Measurements from ENCODE around the gene LYRM2.

The LYRM2 gene

DNA sequence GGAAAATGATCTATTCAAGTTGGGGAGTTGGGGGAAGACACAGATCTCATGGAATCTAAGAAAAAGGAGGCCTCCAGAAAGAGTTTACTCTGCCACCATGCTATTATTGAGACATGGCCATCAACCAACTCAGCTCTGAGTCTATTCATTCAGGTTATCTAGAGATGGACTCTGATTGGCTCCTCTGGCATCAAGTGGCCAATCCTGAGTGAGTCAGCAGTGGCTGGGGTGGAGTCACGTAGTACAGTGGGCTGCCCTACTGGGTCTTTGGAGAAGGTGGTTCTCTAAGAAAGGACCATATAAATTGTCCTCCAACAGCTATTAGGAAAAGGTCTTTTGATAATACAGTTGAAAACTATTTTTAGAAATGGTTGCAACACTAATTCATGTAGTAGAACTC lies 42.1 kb downstream of the LYRM2 start:
- DNase-seq (ENCODE audit: insufficient read length, low spot score) (no peak), FAIRE-seq (no peak)
- TF ChIP-seq POLR2A (IDR thresholded peaks at IDR 0.05; ENCODE audit: low read depth, low read length), result no peak

GRCh38 chr6:89596056-89596455 lies 42.5 kb downstream of the LYRM2 start:
- DNase-seq (ENCODE audit: insufficient read length, low spot score) (no peak), FAIRE-seq (no peak)
- no peak for TF ChIP-seq POLR2A (IDR thresholded peaks at IDR 0.05; ENCODE audit: low read depth, low read length)

GRCh38 chr6:89591745-89592144 lies 46.8 kb downstream of the LYRM2 start:
- DNase-seq (ENCODE audit: insufficient read length, low spot score), result no peak
- TF ChIP-seq POLR2A (IDR thresholded peaks at IDR 0.05; ENCODE audit: low read depth, low read length), result no peak

GRCh38 chr6:89590133-89590532 lies 48.4 kb downstream of the LYRM2 start:
- FAIRE-seq, result no peak

More at GRCh38 chr6:89591745-89592144, 46.8 kb downstream of the LYRM2 start:
- FAIRE-seq, result no peak

GRCh38 chr6:89589297-89590025 lies 49.1 kb downstream of the LYRM2 start:
- FAIRE-seq (no peak), DNase-seq (ENCODE audit: insufficient read length, low spot score) (no peak)

More at GRCh38 chr6:89590133-89590532, 48.4 kb downstream of the LYRM2 start:
- TF ChIP-seq POLR2A (IDR thresholded peaks at IDR 0.05; ENCODE audit: low read depth, low read length), result no peak
- DNase-seq (ENCODE audit: insufficient read length, low spot score), result no peak

GRCh38 chr6:89585154-89585553 lies 53.4 kb downstream of the LYRM2 start:
- DNase-seq (ENCODE audit: insufficient read length, low spot score), result no peak
- no peak for FAIRE-seq
- TF ChIP-seq POLR2A (IDR thresholded peaks at IDR 0.05; ENCODE audit: low read depth, low read length), result no peak

More at GRCh38 chr6:89589297-89590025, 49.1 kb downstream of the LYRM2 start:
- TF ChIP-seq POLR2A (IDR thresholded peaks at IDR 0.05; ENCODE audit: low read depth, low read length), result no peak

DNA sequence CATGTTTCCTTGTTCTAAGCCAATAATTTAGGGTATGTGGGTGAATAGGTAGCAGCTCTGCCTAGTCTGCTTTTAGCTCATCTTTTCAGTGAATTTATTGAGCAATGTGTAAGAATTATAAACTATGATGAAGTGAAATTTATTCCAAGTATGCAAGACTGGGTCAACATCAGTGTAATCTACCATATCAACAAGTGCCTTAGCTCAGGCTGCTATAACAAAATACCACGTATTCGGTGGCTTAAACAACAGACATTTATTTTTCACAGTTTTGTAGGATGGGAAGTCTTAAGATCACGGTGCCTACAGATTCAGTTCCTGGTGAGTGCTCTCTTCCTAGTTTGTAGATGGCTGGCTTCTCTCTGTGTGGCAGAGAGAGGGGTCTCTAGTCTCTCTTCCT lies 54.0 kb downstream of the LYRM2 start:
- no peak for TF ChIP-seq POLR2A (IDR thresholded peaks at IDR 0.05; ENCODE audit: low read depth, low read length)
- FAIRE-seq (no peak), DNase-seq (ENCODE audit: insufficient read length, low spot score) (no peak)

DNA sequence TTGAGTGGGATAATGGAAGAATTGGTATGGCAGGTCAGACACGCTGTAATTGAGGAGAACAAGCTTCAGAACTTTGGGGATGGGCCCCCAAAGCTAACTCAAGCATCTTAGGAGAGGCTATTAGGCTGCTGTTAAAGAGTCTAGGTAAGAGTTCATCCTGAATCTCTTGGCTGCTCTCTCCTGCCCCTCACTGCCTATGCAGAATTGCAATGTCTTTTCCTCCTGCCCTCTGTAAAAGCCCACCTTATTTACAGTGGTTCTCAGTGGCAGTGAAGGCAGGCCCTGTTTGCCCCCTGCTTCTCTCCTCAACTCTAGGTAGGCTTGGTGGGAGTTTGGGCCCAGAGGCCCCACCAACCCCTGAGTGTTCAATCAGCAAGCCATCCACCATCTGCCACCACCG lies 55.0 kb downstream of the LYRM2 start:
- no peak for TF ChIP-seq POLR2A (IDR thresholded peaks at IDR 0.05; ENCODE audit: low read depth, low read length)
- DNase-seq (ENCODE audit: insufficient read length, low spot score) (no peak), FAIRE-seq (no peak)

DNA sequence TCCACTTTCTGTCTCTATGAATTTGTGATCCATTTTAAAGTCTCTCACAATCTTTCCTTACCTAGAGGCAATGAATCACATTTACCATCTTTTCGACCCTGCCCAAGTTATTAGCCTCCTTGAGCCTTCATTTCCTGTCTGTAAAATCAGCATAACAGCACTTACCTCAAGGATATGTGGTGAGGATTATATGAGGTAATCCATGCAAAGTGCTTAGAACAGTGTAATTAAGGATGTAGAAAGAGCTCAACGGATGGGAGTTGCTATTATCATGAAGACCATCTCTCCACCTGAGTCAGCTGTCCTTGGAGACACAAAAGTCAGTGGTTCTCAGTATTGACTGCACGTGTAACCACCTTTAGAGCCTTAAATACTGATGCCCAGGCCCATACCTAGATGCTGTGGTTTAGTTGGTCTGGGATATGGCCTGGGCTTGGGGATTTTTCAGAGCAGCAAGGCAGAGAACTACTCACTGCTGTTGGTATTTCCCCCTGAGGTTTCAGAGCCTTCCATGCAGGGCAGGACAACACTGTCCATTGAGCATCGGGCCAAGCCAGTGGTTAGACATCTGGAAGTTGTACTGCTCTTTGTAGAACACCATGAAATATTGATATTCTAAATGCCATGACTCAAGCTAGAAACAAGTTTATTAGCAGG lies 55.8 kb downstream of the LYRM2 start:
- DNase-seq (ENCODE audit: insufficient read length, low spot score), result no peak
- FAIRE-seq, result no peak
- TF ChIP-seq POLR2A (IDR thresholded peaks at IDR 0.05; ENCODE audit: low read depth, low read length), result no peak

DNA sequence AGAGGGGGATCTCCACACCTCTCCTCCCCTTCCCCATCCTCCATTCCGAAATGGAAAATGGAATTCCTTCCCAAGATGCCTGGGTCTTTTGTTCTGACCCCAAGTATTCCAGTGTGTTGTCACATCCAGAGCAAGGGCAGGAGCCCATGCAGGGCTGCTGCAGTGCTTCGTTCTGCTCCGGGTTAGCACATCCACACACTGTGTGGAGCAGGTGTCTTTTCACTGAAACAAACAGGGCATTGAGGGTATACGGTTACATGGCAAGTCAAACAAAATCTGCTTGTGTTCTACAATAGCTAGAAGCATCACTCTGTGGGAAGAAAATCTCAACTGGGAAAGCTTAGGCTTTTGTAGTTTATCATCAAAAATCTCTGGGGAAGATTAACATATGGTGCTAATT lies 56.9 kb downstream of the LYRM2 start:
- no peak for DNase-seq (ENCODE audit: insufficient read length, low spot score)
- no peak for TF ChIP-seq POLR2A (IDR thresholded peaks at IDR 0.05; ENCODE audit: low read depth, low read length)
- FAIRE-seq, result no peak

DNA sequence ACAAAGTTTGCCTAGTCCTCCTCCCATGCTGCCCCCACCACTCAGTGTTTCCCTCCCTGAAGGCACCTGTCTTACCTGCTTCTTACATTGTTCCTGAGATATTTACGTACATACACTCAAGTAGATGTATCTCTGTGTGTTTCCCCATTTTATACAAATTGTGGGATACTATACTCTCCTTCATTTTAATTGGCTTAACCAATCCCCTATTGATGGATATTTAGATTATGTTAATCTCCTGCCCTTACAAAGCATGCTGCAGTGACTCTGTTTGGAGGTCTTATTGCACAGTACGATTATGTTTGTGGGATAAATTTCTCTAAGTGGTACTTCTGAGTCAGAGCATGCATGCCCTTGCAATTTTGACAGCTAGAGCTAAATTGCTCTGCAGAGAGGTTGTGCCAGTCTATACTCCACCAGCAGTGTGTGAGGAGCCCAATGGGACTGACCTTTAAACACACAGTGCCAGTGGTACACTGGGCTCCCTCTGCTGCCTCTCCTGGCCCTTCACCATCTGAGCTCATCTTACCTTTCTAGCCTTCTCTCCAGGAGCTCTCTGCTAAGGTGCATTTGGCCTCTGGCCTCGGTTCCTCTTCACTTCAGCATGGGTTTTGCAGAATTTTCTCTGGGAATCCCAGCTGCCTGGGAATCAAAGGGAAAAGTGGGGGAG lies 57.4 kb downstream of the LYRM2 start:
- FAIRE-seq, result no peak
- no peak for DNase-seq (ENCODE audit: insufficient read length, low spot score)
- no peak for TF ChIP-seq POLR2A (IDR thresholded peaks at IDR 0.05; ENCODE audit: low read depth, low read length)

DNA sequence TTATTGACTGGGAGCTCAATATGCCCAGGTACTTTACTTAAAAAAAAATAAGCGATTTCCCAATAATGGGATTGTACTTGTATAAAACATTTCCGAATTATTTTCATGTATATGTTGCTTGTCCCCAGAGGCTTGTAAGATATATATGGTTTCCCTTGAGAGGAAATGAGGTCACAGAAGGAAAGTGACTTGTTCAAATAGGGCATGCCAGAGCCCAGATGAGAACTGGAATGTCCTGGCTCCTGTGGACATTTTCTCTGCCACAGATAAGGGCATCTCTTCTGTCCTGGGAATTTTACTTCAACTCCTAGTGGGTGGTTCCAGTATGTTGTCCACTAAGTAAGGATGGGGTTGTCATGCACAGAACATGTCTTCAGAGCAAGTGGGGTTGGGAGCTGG lies 63.0 kb downstream of the LYRM2 start:
- TF ChIP-seq POLR2A (IDR thresholded peaks at IDR 0.05; ENCODE audit: low read depth, low read length), result no peak
- no peak for FAIRE-seq
- no peak for DNase-seq (ENCODE audit: insufficient read length, low spot score)

DNA sequence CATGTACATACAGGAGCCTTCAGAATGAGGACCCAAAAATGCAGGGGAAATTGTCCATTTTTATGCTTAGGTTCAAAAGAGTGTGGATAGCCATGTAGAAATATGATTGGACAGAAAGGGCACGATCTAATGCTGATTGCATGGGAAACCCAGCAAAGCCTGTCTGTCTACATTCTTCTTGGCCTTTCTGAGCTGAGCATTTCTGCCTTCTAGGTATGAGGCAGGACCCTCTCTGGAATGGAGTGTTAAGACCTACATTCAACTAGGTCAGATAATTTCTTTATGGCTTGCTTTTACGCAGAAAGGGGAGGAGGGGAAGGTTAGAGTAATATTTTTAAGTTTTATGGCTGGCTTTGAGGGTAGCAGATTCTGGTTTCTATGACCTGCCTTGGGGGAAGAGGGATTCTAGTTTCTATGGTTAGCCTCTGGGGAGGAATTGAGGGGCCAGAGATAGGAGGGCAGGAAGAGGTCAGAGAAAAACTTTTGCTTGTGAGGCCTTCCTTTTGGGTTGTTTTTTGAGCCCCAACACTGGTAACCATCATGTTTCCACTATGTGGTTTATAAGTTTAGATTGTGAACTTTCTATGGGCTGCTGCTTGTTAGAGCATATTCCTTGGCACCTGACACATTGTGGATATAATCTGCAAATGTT lies 63.5 kb downstream of the LYRM2 start:
- DNase-seq (ENCODE audit: insufficient read length, low spot score) (no peak), FAIRE-seq (no peak)
- no peak for TF ChIP-seq POLR2A (IDR thresholded peaks at IDR 0.05; ENCODE audit: low read depth, low read length)

All from H54 (cell line).